ENCODE measurements around the gene CAPG. TPM values are rescaled to one million over a fixed set of nuclear protein-coding genes. Genes with fewer than 3 reads are reported as not detected.

The CAPG gene
- total and polyA plus RNA-seq, 9 of the 15 experiments (the other 6 are each of a cell fraction or from before 2014, with no cell fraction given): 10.6 to 90.4 (median 56.0) TPM

DNA sequence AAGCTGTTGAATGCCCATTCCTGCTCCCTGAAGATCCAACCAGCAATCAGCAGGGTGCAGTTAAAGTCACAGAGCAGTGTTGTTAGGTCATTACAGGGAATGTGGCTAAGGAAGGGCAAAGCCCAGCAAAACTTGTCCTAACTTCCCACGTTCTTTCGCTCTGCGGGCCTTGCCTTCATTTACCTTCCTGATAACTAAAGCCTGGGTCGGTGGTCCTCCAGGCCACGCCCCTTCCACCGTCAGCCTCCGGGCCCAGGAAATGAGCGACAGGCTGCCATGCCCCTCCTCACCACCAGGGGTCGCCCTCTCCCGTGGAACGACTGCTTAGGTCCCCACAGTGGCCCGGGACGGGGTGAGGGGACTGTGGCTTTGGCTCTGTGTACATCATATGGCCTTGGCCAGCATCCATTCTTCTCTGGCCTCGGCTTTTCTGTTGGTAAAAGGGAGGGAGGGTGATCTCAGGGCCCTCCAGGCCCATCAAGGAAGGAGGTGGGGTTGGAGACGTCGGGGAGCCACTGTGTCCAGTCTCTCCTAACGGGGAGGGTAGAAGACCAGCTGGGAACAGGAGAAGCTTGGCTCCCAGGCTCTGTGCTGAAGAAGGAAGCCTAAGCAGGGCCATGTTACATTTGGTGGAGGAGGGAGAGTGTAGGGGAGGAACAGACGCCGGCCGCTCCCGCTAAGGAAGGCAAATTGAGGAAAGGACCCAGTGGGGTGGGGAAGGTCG is 10.5 kb upstream of the CAPG start (continued):
- no peak for TF ChIP-seq SMARCA5 (IDR thresholded peaks at IDR 0.05)
- TF ChIP-seq ILF3 (IDR thresholded peaks at IDR 0.05; ENCODE audit: borderline replicate concordance): no peak
- no peak for TF ChIP-seq MYNN (IDR thresholded peaks at IDR 0.05)
- TF ChIP-seq MYNN (CRISPR knock-in tag; IDR thresholded peaks at IDR 0.05): no peak
- no peak for TF ChIP-seq MED1 (CRISPR knock-in tag; IDR thresholded peaks at IDR 0.05; ENCODE audit: borderline replicate concordance)
- no peak for TF ChIP-seq HNRNPL (IDR thresholded peaks at IDR 0.05; ENCODE audit: low read depth, low read length)
- 0 out of 2 replicates have a peak, but pooled peaks have one; percentile 27 for TF ChIP-seq POLR2G (IDR thresholded peaks at IDR 0.05; ENCODE audit: low read depth, low read length)
- no peak for TF ChIP-seq KAT8 (IDR thresholded peaks at IDR 0.05; ENCODE audit: low read depth)
- no peak; the same call in 1 of the 2 replicates for TF ChIP-seq FOXM1 (IDR thresholded peaks at IDR 0.05; ENCODE audit: low read depth)
- no peak for TF ChIP-seq FOXM1 (CRISPR knock-in tag; IDR thresholded peaks at IDR 0.05; ENCODE audit: low read depth)
- TF ChIP-seq CHD4 (IDR thresholded peaks at IDR 0.05; ENCODE audit: insufficient read depth, insufficient replicate concordance, low read depth, low read length, poor library complexity, severe bottlenecking): no peak
- TF ChIP-seq, protein P1, sequence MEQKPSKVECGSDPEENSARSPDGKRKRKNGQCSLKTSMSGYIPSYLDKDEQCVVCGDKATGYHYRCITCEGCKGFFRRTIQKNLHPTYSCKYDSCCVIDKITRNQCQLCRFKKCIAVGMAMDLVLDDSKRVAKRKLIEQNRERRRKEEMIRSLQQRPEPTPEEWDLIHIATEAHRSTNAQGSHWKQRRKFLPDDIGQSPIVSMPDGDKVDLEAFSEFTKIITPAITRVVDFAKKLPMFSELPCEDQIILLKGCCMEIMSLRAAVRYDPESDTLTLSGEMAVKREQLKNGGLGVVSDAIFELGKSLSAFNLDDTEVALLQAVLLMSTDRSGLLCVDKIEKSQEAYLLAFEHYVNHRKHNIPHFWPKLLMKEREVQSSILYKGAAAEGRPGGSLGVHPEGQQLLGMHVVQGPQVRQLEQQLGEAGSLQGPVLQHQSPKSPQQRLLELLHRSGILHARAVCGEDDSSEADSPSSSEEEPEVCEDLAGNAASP (IDR thresholded peaks at IDR 0.05): no peak
- no peak for TF ChIP-seq ZNF253 (CRISPR knock-in tag; conservative IDR thresholded peaks at IDR 0.05)
- no peak for TF ChIP-seq ZNF174 (CRISPR knock-in tag; IDR thresholded peaks at IDR 0.05)
- no peak for TF ChIP-seq PURB (CRISPR knock-in tag; IDR thresholded peaks at IDR 0.05; ENCODE audit: low read depth)
- TF ChIP-seq BRCA1 (IDR thresholded peaks at IDR 0.05): no peak
- TF ChIP-seq BRCA1 (CRISPR knock-in tag; IDR thresholded peaks at IDR 0.05): no peak
- TF ChIP-seq FOS (IDR thresholded peaks at IDR 0.05; ENCODE audit: extremely low read depth, insufficient read length): no peak
- TF ChIP-seq, protein P2, sequence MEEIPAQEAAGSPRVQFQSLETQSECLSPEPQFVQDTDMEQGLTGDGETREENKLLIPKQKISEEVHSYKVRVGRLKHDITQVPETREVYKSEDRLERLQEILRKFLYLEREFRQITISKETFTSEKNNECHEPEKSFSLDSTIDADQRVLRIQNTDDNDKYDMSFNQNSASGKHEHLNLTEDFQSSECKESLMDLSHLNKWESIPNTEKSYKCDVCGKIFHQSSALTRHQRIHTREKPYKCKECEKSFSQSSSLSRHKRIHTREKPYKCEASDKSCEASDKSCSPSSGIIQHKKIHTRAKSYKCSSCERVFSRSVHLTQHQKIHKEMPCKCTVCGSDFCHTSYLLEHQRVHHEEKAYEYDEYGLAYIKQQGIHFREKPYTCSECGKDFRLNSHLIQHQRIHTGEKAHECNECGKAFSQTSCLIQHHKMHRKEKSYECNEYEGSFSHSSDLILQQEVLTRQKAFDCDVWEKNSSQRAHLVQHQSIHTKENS (CRISPR knock-in tag; IDR thresholded peaks at IDR 0.05): no peak
- no peak for TF ChIP-seq TAL1 (IDR thresholded peaks at IDR 0.05)
- TF ChIP-seq ZNF764 (CRISPR knock-in tag; IDR thresholded peaks at IDR 0.05; ENCODE audit: low read depth): no peak
- TF ChIP-seq, protein P3, sequence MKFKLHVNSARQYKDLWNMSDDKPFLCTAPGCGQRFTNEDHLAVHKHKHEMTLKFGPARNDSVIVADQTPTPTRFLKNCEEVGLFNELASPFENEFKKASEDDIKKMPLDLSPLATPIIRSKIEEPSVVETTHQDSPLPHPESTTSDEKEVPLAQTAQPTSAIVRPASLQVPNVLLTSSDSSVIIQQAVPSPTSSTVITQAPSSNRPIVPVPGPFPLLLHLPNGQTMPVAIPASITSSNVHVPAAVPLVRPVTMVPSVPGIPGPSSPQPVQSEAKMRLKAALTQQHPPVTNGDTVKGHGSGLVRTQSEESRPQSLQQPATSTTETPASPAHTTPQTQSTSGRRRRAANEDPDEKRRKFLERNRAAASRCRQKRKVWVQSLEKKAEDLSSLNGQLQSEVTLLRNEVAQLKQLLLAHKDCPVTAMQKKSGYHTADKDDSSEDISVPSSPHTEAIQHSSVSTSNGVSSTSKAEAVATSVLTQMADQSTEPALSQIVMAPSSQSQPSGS (CRISPR knock-in tag; IDR thresholded peaks at IDR 0.05): no peak
- TF ChIP-seq, protein P4, sequence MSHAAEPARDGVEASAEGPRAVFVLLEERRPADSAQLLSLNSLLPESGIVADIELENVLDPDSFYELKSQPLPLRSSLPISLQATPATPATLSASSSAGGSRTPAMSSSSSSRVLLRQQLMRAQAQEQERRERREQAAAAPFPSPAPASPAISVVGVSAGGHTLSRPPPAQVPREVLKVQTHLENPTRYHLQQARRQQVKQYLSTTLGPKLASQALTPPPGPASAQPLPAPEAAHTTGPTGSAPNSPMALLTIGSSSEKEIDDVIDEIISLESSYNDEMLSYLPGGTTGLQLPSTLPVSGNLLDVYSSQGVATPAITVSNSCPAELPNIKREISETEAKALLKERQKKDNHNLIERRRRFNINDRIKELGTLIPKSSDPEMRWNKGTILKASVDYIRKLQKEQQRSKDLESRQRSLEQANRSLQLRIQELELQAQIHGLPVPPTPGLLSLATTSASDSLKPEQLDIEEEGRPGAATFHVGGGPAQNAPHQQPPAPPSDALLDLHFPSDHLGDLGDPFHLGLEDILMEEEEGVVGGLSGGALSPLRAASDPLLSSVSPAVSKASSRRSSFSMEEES (CRISPR knock-in tag; IDR thresholded peaks at IDR 0.05): peak; percentile 6; the same call in 1 of the 2 replicates
